DMS53 (cell line): ENCODE data around the gene GOLGB1.

ENCODE experiments used
- DNase-seq: peaks from one replicate; lab custom pipeline; 2025; lab: John Stamatoyannopoulos, UW

Gene GOLGB1

GRCh38 chr3:121627622-121628021 lies 121.9 kb downstream of the GOLGB1 start:
- DNase-seq: no peak

- DNase-seq: no peak
Measured at GRCh38 chr3:121627211-121627610, 122.3 kb downstream of the GOLGB1 start.

- DNase-seq: no peak
Measured at GRCh38 chr3:121626495-121626894, 123.0 kb downstream of the GOLGB1 start.

GRCh38 chr3:121624147-121624899 lies 125.2 kb downstream of the GOLGB1 start:
- DNase-seq: no peak

- DNase-seq: no peak
Measured at GRCh38 chr3:121621491-121621890, 128.1 kb downstream of the GOLGB1 start.

- DNase-seq: no peak
Measured at GRCh38 chr3:121619691-121620090, 129.8 kb downstream of the GOLGB1 start.
